GM18907 (cell line): ENCODE data around the gene TRPC4.
"Not testable (repeated sequence)": the region's sequence is repeated elsewhere in the genome, so short reads cannot be mapped to it uniquely, and the experiment has no call there.

ENCODE experiments used
- ATAC-seq: cut with Tn5 transposase; IDR thresholded peaks from one replicate; pipeline ENCODE4 v1.9.1; 2021; ENCODE audit warnings: mild to moderate bottlenecking, moderate library complexity; ENCODE audit not compliant: unreplicated experiment

Gene TRPC4

DNA sequence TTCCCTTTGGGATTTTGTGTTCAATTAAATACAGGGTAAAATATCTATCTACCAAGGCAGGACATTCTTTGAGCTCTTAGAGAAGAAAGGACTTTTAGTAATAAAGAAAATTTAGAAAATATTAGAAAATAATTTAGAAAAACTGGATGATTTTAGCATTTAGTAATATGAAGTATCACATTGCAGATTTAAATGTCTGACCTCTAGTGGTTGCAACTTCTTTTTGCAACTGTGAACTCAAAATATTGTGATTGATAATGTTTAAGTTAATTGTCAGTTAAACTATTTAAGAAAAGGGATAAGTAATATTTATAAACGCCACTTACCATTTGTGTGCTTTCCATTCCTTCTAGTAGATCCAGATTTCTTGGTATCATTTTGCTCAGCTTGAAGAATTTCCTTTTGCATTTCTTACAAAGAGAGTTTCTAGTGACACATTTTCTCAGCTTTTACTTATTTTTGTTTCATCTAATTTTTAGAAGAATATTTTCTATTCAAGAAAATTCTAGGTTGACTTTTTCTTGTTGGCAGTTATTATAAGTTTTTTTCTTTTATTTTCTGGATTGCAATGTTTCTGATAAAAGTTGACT, 260.7 kb downstream of the TRPC4 start:
- no peak for ATAC-seq

DNA sequence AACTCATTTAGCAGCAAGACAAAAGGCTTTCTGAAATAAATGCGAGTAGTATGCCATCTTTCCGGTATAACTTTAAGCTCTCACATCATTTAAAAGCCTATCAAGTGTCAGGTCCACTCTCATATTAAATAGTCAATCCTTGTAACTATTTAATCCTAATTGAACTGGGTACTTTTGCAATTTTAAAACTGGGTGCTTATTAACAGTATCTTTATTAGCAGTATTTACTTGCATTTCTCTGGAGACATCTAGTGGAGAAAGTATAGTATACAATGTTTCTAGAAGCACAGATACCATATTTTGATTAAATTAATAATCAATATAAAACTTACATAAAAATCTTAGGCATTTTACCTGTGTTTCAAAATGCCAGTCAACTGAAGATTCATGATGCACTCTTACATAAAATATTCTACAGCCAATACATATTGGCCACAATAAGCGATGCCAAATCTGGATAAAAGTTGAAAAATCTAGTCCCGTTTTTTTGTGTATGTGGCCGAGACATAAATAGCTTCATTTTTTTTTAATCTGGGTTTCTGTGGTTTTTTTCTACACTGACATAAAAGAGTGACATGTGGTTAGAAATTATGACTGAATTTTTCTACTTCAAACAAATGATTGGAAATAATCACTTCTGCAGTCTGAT, 266.7 kb downstream of the TRPC4 start:
- no peak for ATAC-seq

DNA sequence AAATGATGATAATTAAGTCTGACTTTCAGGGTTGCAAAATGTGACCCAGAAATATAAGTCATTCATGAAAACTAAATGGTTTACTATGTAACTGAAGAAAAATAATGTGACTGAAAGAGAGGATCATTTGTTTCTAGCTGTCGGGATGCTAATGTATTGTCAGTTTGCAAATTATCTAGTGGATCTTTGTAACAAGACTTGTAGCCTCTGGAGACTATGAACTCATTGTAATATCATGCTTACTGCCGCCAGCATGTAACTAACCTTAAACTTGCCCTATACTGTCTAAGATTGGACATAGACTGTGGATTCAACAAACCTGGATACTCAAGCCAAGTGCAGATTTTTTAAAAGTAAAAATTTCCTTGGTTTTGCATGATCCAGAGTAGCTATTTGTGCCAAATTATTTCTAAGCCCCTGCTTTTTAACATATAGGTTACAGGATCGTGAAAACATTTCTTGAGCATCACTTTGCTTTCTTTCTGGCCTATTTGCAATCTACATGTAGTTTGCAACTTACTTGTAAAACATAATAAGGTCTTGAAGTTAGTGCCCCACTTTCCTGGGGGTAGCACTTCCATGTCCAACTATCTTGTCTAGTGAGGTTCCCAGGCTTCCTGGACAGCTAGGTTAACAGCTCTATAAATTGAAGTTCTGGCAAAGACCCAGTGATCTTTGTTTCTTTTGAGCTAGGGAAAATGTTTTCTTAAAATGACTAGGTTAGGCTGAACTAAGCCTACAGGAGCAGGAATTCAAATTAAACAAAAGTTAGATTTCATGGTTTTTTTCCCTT, 267.7 kb downstream of the TRPC4 start:
- ATAC-seq: no peak

DNA sequence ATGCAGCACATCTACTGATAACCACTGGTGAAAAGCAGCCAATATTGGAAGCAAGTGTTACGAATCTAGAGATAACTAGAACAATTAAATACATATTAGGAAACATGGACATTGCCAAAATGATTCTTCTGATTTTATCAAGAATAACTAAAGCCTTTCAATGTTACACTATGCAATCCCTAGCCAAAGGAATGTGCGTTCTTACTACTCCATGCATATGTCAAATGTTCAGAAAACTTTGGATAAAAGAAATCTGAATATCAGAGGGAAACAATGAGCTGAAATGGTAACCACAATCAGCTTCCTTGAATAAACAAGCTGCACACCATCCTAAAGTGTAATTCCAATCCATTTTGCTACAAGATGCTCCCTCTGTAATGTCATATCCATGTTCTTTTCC, 270.1 kb downstream of the TRPC4 start:
- no peak for ATAC-seq

DNA sequence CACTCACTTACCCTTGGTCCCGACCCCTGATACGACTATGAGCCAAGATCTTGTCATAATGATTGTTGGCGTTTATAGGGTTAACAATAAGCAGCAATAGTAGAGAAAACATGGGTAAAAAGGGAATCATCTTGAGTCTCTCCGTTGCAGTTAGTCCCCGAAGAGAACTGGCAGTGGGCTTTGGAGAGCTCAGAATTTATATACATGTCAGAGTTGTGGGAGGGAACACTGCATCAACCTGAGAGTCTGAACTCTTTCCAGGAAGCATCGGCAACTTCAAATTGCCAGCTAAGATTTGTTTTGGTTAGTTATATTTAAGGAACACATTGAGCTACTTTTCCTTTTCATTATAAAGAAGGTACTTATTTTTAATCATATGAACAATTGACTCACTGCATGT, 271.0 kb downstream of the TRPC4 start, which contains the start of gene POSTN:
Gene POSTN (minus strand): TSS at position 172 of the 400 bp plus-strand sequence. CDS start 42 bp downstream, at position 130.
- ATAC-seq: no peak

DNA sequence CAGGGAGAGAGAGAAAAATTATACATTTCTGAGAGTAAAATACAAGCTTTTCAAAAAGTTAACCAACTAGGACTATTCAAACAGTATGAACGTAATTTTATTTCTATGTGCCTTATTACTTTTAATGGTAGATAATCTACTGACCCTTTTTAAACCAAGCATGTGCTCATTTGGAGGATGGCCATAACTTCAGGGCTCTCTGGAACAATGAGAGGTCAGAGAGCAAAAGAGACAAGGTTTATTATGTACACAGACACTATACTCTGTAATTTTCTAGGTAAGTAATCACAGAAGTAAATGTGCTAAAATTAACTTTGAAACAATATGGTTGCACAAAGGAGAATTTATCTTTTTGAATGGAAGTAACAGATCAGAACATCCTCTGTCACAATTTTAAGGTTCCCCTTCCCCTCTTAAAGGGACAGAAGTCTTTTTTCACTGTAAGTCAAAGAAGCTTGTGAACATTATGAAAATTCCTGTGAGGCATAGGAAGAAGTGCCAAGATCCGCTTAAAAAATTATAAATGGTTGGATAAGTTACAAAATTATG, 272.0 kb downstream of the TRPC4 start:
- ATAC-seq: no peak

DNA sequence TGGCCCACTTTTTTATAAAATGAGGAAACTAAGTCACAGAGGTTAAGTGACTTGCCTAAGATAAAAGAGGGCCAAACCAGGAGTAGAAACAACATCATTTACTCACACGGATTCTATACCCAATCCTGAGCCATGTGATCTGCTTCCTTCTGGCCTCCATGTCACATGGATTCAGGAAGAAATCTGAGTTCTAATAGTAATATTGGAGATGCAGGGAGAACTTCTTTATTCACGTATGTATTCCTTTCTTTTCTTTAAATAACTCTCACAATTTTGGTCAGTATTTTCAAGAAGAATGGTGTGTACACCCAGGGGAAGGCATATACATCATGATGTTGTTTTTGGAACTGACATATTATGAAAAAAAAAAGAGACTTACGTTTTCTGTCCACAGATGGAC, 272.8 kb downstream of the TRPC4 start:
- no peak for ATAC-seq

DNA sequence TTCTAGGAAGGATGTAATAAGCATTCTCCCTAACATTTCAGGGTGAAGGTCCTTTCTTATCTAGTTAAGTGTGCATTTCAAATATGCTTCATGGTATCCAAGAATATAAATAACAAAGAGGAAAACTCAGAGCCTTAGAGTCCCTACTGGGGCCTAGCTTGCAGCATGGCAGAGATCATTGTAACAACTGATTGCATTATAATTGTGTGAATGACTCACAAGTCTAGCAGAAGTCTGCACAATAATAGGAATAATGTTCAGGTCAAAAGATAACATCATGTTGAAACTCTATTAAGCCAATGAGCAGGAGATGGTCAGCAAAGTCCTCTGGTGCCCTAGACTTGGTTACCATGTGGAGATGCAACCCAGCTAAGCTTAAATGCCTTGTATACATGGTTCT, 274.4 kb downstream of the TRPC4 start:
- no peak for ATAC-seq

DNA sequence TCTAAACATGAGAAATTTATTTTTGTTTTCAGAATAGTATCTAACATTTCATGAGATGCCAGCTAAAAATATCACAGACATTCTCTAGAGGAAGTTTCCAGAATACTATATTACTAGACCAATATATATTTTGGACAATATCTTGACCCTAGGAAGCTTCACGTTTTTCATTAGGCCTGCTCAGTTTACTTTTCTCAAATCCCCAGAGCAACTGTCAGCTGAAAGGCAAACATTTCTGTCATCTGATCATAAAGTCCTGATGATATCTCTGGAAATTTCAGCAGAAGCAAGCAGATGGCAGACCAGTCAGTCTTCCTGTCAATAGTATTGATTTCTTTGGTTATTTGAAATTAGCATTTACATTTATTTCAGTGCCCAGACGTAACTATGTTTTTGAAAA, 275.0 kb downstream of the TRPC4 start:
- ATAC-seq: no peak

DNA sequence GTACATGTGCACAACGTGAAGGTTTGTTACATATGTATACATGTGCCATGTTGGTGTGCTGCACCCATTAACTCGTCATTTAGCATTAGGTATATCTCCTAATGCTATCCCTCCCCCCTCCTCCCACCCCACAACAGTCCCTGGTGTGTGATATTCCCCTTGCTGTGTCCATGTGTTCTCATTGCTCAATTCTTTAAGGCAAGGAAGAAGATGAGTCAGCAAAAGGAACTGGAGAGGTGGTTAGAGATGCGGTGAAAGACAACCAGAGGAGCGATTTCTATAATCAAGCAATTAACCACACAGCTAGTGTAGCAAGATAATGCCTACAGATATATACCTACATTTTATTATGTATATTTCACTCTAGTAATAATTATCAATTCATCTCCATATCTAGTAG, 280.2 kb downstream of the TRPC4 start:
- ATAC-seq: not testable (repeated sequence)

DNA sequence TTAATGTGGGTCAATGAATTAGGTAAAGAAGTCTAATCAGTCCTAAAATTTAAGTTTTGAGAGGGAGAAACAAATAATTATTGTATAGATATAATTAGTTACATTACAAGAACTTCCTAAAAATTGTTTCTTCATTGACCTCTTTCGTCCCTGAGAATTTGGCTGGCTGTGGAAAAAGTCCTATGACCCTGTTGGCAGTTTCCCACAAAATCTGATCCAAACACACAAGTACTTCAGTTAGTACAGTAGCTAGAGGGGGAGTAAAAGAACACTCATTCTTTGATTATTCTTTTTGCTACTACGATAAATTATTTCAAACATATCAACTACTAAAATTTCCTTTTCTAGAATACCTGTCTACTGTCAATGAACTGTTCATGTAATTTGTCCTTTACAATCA, 282.3 kb downstream of the TRPC4 start:
- ATAC-seq: no peak
